Activated CD8-positive, alpha-beta T cell treated with anti-CD3 and anti-CD28 coated beads, Interleukin-2, amount 10 ng/mL, durations not matched to agents 7 days and 5 days (primary cell): ENCODE measurements around the gene CPD. TPM values are rescaled to one million over a fixed set of nuclear protein-coding genes. Genes with fewer than 3 reads are reported as not detected.

Source experiments
- ATAC-seq: fragments of 150-1000 bp; cut with Tn5 transposase; one replicate; pipeline ENCODE4 v1.10.0; 2021; ENCODE audit warnings: moderate library complexity
- CTCF ChIA-PET: fragments of 350-600 bp; sonication (Branson Sonifier 250); formaldehyde crosslinking; loops from one replicate; lab custom pipeline; 2021; ENCODE audit warnings: antibody characterized with exemption; lab: Charles Lee
- POLR2A ChIA-PET: fragments of 350-600 bp; sonication (Branson Sonifier 250); formaldehyde crosslinking; loops from one replicate; lab custom pipeline; 2021; ENCODE audit warnings: antibody characterized with exemption; lab: Charles Lee
- DNase-seq: peaks from one replicate; pipeline ENCODE4 v3.0.0-alpha.2; 2020
- H3K27ac Mint-ChIP-seq: one replicate; pipeline ENCODE4 v1.8.0; 2021; ENCODE audit warnings: mild to moderate bottlenecking, mixed read lengths
- H3K27me3 Mint-ChIP-seq: one replicate; pipeline ENCODE4 v1.8.0; 2021; ENCODE audit warnings: low read depth, mixed read lengths
- H3K36me3 Mint-ChIP-seq: one replicate; pipeline ENCODE4 v1.8.0; 2021; ENCODE audit warnings: low read depth, mixed read lengths
- H3K4me1 Mint-ChIP-seq: one replicate; pipeline ENCODE4 v1.8.0; 2021; ENCODE audit warnings: low read depth, mixed read lengths
- H3K4me3 Mint-ChIP-seq: one replicate; pipeline ENCODE4 v1.8.0; 2021; ENCODE audit warnings: mild to moderate bottlenecking, mixed read lengths
- H3K9me3 Mint-ChIP-seq: one replicate; pipeline ENCODE4 v1.8.0; 2022; ENCODE audit warnings: mixed read lengths; ENCODE audit not compliant: insufficient read depth
- total RNA-seq, 2 experiments: library from RNA; stranded (reverse); gene quantifications; one replicate each; pipeline ENCODE4 v1.2.3, GENCODE V29; 2021

CPD gene
- 10 to 100 TPM; 18.6 to 19.1 TPM for total RNA-seq

GRCh38 chr17:30378825-30379302, at the start of gene CPD:
CPD (plus strand) TSS chr17:30378927; CDS start chr17:30378981, 54 bp downstream.
- Mint-ChIP-seq H3K9me3 (no peaks in the 10 kb centered on the region), H3K36me3 (peaks cover 3% of the 10 kb centered on the region), H3K27ac (peak within 1 kb of the TSS; percentile 86), H3K4me1 (peaks cover 53% of the 10 kb centered on the region), H3K4me3 (peak within 1 kb of the TSS; percentile 76), H3K27me3 (peaks cover 2% of the 10 kb centered on the region)
- ChIA-PET CTCF (interaction anchor here (0.7 to 2.0 kb wide), 4 partner anchors 12 to 43 kb away, joined by 3 to 6 read pairs (median 5); no protein-coding TSS in a partner anchor), POLR2A (interaction anchor here (1.5 kb wide), 1 partner anchor 15 kb away, joined by 4 read pairs; no protein-coding TSS in a partner anchor)
- peak; percentile 93 for ATAC-seq
- DNase-seq = peak; percentile 97

GRCh38 chr17:30332057-30332542, 46.6 kb upstream of the CPD start:
- DNase-seq = peak; percentile 61
- H3K4me3 Mint-ChIP-seq = peak overlapping the region; percentile 32
- H3K36me3 Mint-ChIP-seq = no peaks in the 10 kb centered on the region
- ChIA-PET CTCF (interaction anchor here (0.7 to 2.6 kb wide), 3 partner anchors 9 to 227 kb away, joined by 3 to 14 read pairs (median 4); no protein-coding TSS in a partner anchor), POLR2A (no interaction called here)
- ATAC-seq = peak; percentile 82
- H3K9me3 Mint-ChIP-seq = no peaks in the 10 kb centered on the region
- peaks cover 6% of the 10 kb centered on the region for H3K27me3 Mint-ChIP-seq
- H3K27ac Mint-ChIP-seq = peak overlapping the region; percentile 83
- H3K4me1 Mint-ChIP-seq = peaks cover 47% of the 10 kb centered on the region

- Mint-ChIP-seq H3K27me3 (peaks cover 6% of the 10 kb centered on the region), H3K4me3 (no peak within 1 kb of the TSS)
These were observed 45.0 kb upstream of the CPD start, which contains the start of gene TMIGD1 for GRCh38 chr17:30333503-30334360. TMIGD1 (minus strand) TSS chr17:30334057; CDS start chr17:30332133, 1,924 bp downstream.

GRCh38 chr17:30334421-30334820, 44.3 kb upstream of the CPD start:
- Mint-ChIP-seq H3K9me3 (no peaks in the 10 kb centered on the region), H3K4me1 (peaks cover 47% of the 10 kb centered on the region)
- ATAC-seq = no peak

More at GRCh38 chr17:30333503-30334360, 45.0 kb upstream of the CPD start, which contains the start of gene TMIGD1:
- ChIA-PET CTCF (interaction anchor here (1.0 to 4.8 kb wide), 8 partner anchors 10 to 229 kb away, joined by 3 to 118 read pairs (median 6); partner anchors contain the start of genes BLMH and SLC6A4), POLR2A (interaction anchor here (0.7 to 1.1 kb wide), 2 partner anchors 41 to 49 kb away, joined by 3 read pairs; no protein-coding TSS in a partner anchor)
- ATAC-seq = no peak
- Mint-ChIP-seq H3K9me3 (no peaks in the 10 kb centered on the region), H3K36me3 (no peaks in the 10 kb centered on the region), H3K27ac (peak within 1 kb of the TSS; percentile 83), H3K4me1 (peaks cover 47% of the 10 kb centered on the region)
- no peak for DNase-seq

GRCh38 chr17:30336369-30337171, 42.2 kb upstream of the CPD start:
- POLR2A ChIA-PET = interaction anchor here (0.6 to 1.5 kb wide), 4 partner anchors 9 to 232 kb away, joined by 3 to 4 read pairs (median 3); partner anchors contain the start of gene BLMH
- Mint-ChIP-seq H3K27ac (no peak overlapping the region), H3K4me3 (no peak overlapping the region), H3K27me3 (peaks cover 2% of the 10 kb centered on the region), H3K9me3 (no peaks in the 10 kb centered on the region), H3K4me1 (peaks cover 36% of the 10 kb centered on the region), H3K36me3 (no peaks in the 10 kb centered on the region)
- DNase-seq = peak; percentile 78
- CTCF ChIA-PET = interaction anchor here (0.6 to 6.0 kb wide), 70 partner anchors 9 to 489 kb away, joined by 3 to 118 read pairs (median 5); partner anchors contain the start of genes BLMH, CPD, CRLF3 and GOSR1
- ATAC-seq = peak; percentile 56

More at GRCh38 chr17:30334421-30334820, 44.3 kb upstream of the CPD start:
- H3K4me3 Mint-ChIP-seq = no peak overlapping the region
- POLR2A ChIA-PET = interaction anchor here (1.1 kb wide), 1 partner anchor 42 kb away, joined by 3 read pairs; no protein-coding TSS in a partner anchor
- no peak overlapping the region for H3K27ac Mint-ChIP-seq
- CTCF ChIA-PET = interaction anchor here (1.0 to 4.8 kb wide), 10 partner anchors 11 to 229 kb away, joined by 3 to 118 read pairs (median 5); partner anchors contain the start of genes BLMH and SLC6A4
- DNase-seq = no peak
- peaks cover 2% of the 10 kb centered on the region for H3K27me3 Mint-ChIP-seq
- no peaks in the 10 kb centered on the region for H3K36me3 Mint-ChIP-seq

GRCh38 chr17:30337393-30337999, 41.2 kb upstream of the CPD start:
- H3K27me3 Mint-ChIP-seq = peaks cover 2% of the 10 kb centered on the region
- H3K9me3 Mint-ChIP-seq = no peaks in the 10 kb centered on the region
- POLR2A ChIA-PET = interaction anchor here (1.5 kb wide), 1 partner anchor 46 kb away, joined by 3 read pairs; the partner anchor contains the start of gene BLMH
- no peak overlapping the region for H3K4me3 Mint-ChIP-seq
- CTCF ChIA-PET = interaction anchor here (1.0 to 6.0 kb wide), 32 partner anchors 10 to 243 kb away, joined by 3 to 118 read pairs (median 10); partner anchors contain the start of genes BLMH, GOSR1 and NSRP1
- no peak overlapping the region for H3K27ac Mint-ChIP-seq
- DNase-seq (no peak), ATAC-seq (no peak)
- no peaks in the 10 kb centered on the region for H3K36me3 Mint-ChIP-seq
- H3K4me1 Mint-ChIP-seq = peaks cover 27% of the 10 kb centered on the region

- Mint-ChIP-seq H3K4me1 (peaks cover 15% of the 10 kb centered on the region), H3K27me3 (peaks cover 2% of the 10 kb centered on the region), H3K36me3 (no peaks in the 10 kb centered on the region), H3K9me3 (no peaks in the 10 kb centered on the region), H3K4me3 (no peak overlapping the region), H3K27ac (no peak overlapping the region)
- ChIA-PET CTCF (interaction anchor here (0.9 to 6.0 kb wide), 19 partner anchors 9 to 376 kb away, joined by 3 to 48 read pairs (median 5); partner anchors contain the start of gene BLMH), POLR2A (interaction anchor here (0.9 kb wide), 1 partner anchor 48 kb away, joined by 3 read pairs; the partner anchor contains the start of gene BLMH)
- DNase-seq (no peak), ATAC-seq (no peak)
These were observed 39.6 kb upstream of the CPD start for GRCh38 chr17:30339086-30339485.

GRCh38 chr17:30340801-30341356, 37.8 kb upstream of the CPD start:
- H3K9me3 Mint-ChIP-seq = no peaks in the 10 kb centered on the region
- POLR2A ChIA-PET = interaction anchor here (0.9 kb wide), 1 partner anchor 260 kb away, joined by 5 read pairs; no protein-coding TSS in a partner anchor
- H3K36me3 Mint-ChIP-seq = no peaks in the 10 kb centered on the region
- CTCF ChIA-PET = interaction anchor here (0.7 to 6.0 kb wide), 33 partner anchors 9 to 484 kb away, joined by 3 to 48 read pairs (median 4); partner anchors contain the start of genes CPD and GOSR1
- no peak overlapping the region for H3K4me3 Mint-ChIP-seq
- peaks cover 15% of the 10 kb centered on the region for H3K4me1 Mint-ChIP-seq
- ATAC-seq (no peak), DNase-seq (no peak)
- H3K27me3 Mint-ChIP-seq = peaks cover 2% of the 10 kb centered on the region
- H3K27ac Mint-ChIP-seq = no peak overlapping the region

- Mint-ChIP-seq H3K27ac (no peak overlapping the region), H3K36me3 (no peaks in the 10 kb centered on the region), H3K9me3 (no peaks in the 10 kb centered on the region), H3K4me3 (no peak overlapping the region), H3K27me3 (peaks cover 2% of the 10 kb centered on the region), H3K4me1 (peaks cover 8% of the 10 kb centered on the region)
- ATAC-seq = no peak
- ChIA-PET POLR2A (interaction anchor here (0.9 kb wide), 1 partner anchor 259 kb away, joined by 5 read pairs; no protein-coding TSS in a partner anchor), CTCF (interaction anchor here (1.2 to 6.0 kb wide), 10 partner anchors 15 to 246 kb away, joined by 3 to 48 read pairs (median 6); partner anchors contain the start of gene GOSR1)
- DNase-seq = no peak
These were observed 37.0 kb upstream of the CPD start for GRCh38 chr17:30341703-30342249.
